Measurements from ENCODE around the gene SLC7A8.

- TF ChIP-seq SMC3 (IDR thresholded peaks at IDR 0.05; ENCODE audit: borderline replicate concordance, low read length) (no peak), CHD1 (IDR thresholded peaks at IDR 0.05; ENCODE audit: low read depth, low read length) (no peak), SREBF2 (IDR thresholded peaks at IDR 0.05; ENCODE audit: low read length) (no peak), SIN3A (IDR thresholded peaks at IDR 0.05; ENCODE audit: low read depth, low read length) (no peak), CEBPZ (IDR thresholded peaks at IDR 0.05; ENCODE audit: low read depth, low read length) (no peak), MAX (IDR thresholded peaks at IDR 0.05; ENCODE audit: low read depth, low read length) (no peak), EP300 (IDR thresholded peaks at IDR 0.05; ENCODE audit: borderline replicate concordance in 1 of 2, control insufficient read depth in 1 of 2, low read depth in 2 of 2, low read length in 2 of 2) (no peak), CEBPB (IDR thresholded peaks at IDR 0.05; ENCODE audit: borderline replicate concordance in 1 of 2, low read depth in 2 of 2, low read length in 2 of 2) (no peak), EZH2 (IDR thresholded peaks at IDR 0.05; ENCODE audit: borderline replicate concordance, control insufficient read depth, low read depth, low read length) (no peak), BRCA1 (IDR thresholded peaks at IDR 0.05; ENCODE audit: low read depth, low read length) (no peak), SRF (IDR thresholded peaks at IDR 0.05; ENCODE audit: low read depth in 2 of 2, low read length in 2 of 2) (no peak), MXI1 (IDR thresholded peaks at IDR 0.05; ENCODE audit: low read depth, low read length) (no peak), PAX5 (IDR thresholded peaks at IDR 0.05; ENCODE audit: borderline replicate concordance, low read depth, low read length) (no peak)
- TF ChIP-seq, protein P1, sequence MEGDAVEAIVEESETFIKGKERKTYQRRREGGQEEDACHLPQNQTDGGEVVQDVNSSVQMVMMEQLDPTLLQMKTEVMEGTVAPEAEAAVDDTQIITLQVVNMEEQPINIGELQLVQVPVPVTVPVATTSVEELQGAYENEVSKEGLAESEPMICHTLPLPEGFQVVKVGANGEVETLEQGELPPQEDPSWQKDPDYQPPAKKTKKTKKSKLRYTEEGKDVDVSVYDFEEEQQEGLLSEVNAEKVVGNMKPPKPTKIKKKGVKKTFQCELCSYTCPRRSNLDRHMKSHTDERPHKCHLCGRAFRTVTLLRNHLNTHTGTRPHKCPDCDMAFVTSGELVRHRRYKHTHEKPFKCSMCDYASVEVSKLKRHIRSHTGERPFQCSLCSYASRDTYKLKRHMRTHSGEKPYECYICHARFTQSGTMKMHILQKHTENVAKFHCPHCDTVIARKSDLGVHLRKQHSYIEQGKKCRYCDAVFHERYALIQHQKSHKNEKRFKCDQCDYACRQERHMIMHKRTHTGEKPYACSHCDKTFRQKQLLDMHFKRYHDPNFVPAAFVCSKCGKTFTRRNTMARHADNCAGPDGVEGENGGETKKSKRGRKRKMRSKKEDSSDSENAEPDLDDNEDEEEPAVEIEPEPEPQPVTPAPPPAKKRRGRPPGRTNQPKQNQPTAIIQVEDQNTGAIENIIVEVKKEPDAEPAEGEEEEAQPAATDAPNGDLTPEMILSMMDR (IDR thresholded peaks at IDR 0.05 in 2 of 3, conservative IDR thresholded peaks at IDR 0.05 in 1 of 3; ENCODE audit: control insufficient read depth in 2 of 3, extremely low read depth in 1 of 3, insufficient read depth in 1 of 3, low read depth in 3 of 3, low read length in 3 of 3) = no peak
Observed at GRCh38 chr14:23162800-23163199, 20.7 kb downstream of the SLC7A8 start.

Data from GM12878 (cell line).